H1 (cell line): ENCODE measurements around the gene MT1H. TPM values are rescaled to one million over a fixed set of nuclear protein-coding genes. Genes with fewer than 3 reads are reported as not detected.
A peak's percentile ranks its signal among the peaks of the same experiment; 100 is the strongest.

ENCODE experiments used
- CTCF ChIA-PET: fragments of 300-600 bp; sonication (Branson Sonifier 250); formaldehyde crosslinking; loops from one replicate; lab custom pipeline; 2021; ENCODE audit not compliant: partially characterized antibody; lab: Charles Lee
- POLR2A ChIA-PET: fragments of 300-600 bp; sonication (Branson Sonifier 250); formaldehyde crosslinking; loops from one replicate; lab custom pipeline; 2021; ENCODE audit warnings: inconsistent platforms; ENCODE audit not compliant: partially characterized antibody; lab: Charles Lee
- DNase-seq, 2 experiments: peaks; one replicate each; pipeline versions ENCODE4 v3.0.0 to v3.0.0-alpha.2; 2010 to 2022; ENCODE audit warnings: low spot score in 2 of 2, low read depth in 1 of 2, mixed read lengths in 1 of 2
- FAIRE-seq: peaks from 2 replicates; lab custom pipeline; 2011; peaks lifted over from hg19 to GRCh38; lab: Jason Lieb, UNC
- H2AFZ ChIP-seq: 2 replicates; pipeline ENCODE4 v1.8.1; 2012; ENCODE audit warnings: low read length, inconsistent platforms
- H2AK5ac ChIP-seq: 2 replicates; pipeline ENCODE4 v1.6.1; 2013; ENCODE audit warnings: low read depth, low read length
- H2BK120ac ChIP-seq: replicated peaks from 2 replicates; pipeline ENCODE3; 2013; ENCODE audit warnings: low read depth, low read length, inconsistent platforms
- H2BK12ac ChIP-seq: 2 replicates; pipeline ENCODE4 v1.6.1; 2013; ENCODE audit warnings: low read depth, low read length
- H2BK15ac ChIP-seq: 2 replicates; pipeline ENCODE4 v1.6.1; 2013; ENCODE audit warnings: low read length
- H2BK20ac ChIP-seq: 2 replicates; pipeline ENCODE4 v1.6.1; 2013; ENCODE audit warnings: low read length
- H2BK5ac ChIP-seq: 2 replicates; pipeline ENCODE4 v1.6.1; 2013; ENCODE audit warnings: low read depth, low read length
- H3K14ac ChIP-seq: 2 replicates; pipeline ENCODE4 v1.6.1; 2013; ENCODE audit warnings: inconsistent platforms; ENCODE audit not compliant: insufficient read length
- H3K18ac ChIP-seq: 2 replicates; pipeline ENCODE4 v1.6.1; 2013; ENCODE audit warnings: low read length; ENCODE audit errors: extremely low read depth
- H3K23ac ChIP-seq: 2 replicates; pipeline ENCODE4 v1.6.1; 2013; ENCODE audit warnings: inconsistent platforms; ENCODE audit not compliant: insufficient read length
- H3K23me2 ChIP-seq: 2 replicates; pipeline ENCODE4 v1.6.1; 2013; ENCODE audit warnings: low read depth, low read length
- H3K27ac ChIP-seq: 2 replicates; pipeline ENCODE4 v1.6.1; 2011; ENCODE audit warnings: low read depth, low read length, inconsistent platforms
- H3K27me3 ChIP-seq, 4 experiments: replicated peaks in 1 of 4; 1 replicate in 1 of 4; 2 replicates in 3 of 4; pipeline versions ENCODE4 v1.6.1 to v1.8.1; 2011 to 2013; ENCODE audit warnings: low read length in 3 of 4, mild to moderate bottlenecking in 3 of 4, inconsistent platforms in 2 of 4, mixed read lengths in 2 of 4, moderate library complexity in 1 of 4; ENCODE audit not compliant: control insufficient read depth in 3 of 4, insufficient read depth in 3 of 4; ENCODE audit errors: extremely low read depth in 1 of 4
- H3K36me3 ChIP-seq, 4 experiments: 2 replicates each; pipeline versions ENCODE4 v1.6.1 to v1.8.1; 2011 to 2013; ENCODE audit warnings: mild to moderate bottlenecking in 4 of 4, low read length in 3 of 4, moderate library complexity in 2 of 4, control low read depth in 1 of 4, inconsistent platforms in 1 of 4; ENCODE audit not compliant: insufficient read depth in 4 of 4, control insufficient read depth in 2 of 4
- H3K4ac ChIP-seq: replicated peaks from 2 replicates; pipeline ENCODE3; 2013; ENCODE audit warnings: low read length, low read depth, mixed read lengths, inconsistent platforms; ENCODE audit not compliant: insufficient read length
- H3K4me1 ChIP-seq, 4 experiments: replicated peaks in 1 of 4; 1 replicate in 1 of 4; 2 replicates in 3 of 4; pipeline versions ENCODE4 v1.6.1 to v1.8.1; 2011 to 2013; ENCODE audit warnings: low read length in 3 of 4, inconsistent platforms in 2 of 4, mixed read lengths in 1 of 4; ENCODE audit not compliant: insufficient read depth in 4 of 4, control insufficient read depth in 3 of 4
- H3K4me2 ChIP-seq, 2 experiments: 2 replicates each; pipeline versions ENCODE4 v1.6.1 to v1.8.1; 2011 to 2013; ENCODE audit warnings: low read depth in 2 of 2, low read length in 2 of 2, control low read depth in 1 of 2, inconsistent platforms in 1 of 2, mild to moderate bottlenecking in 1 of 2; ENCODE audit not compliant: insufficient read depth in 1 of 2
- H3K4me3 ChIP-seq, 4 experiments: fragments of 200-600, 300-600 bp in 1 of 4; sonication (generic), shearing (Covaris generic), sonication (Bioruptor Twin) in 1 of 4; 2 replicates each; pipeline versions ENCODE4 v1.5.1 to v1.8.1; 2011 to 2016; ENCODE audit warnings: low read length in 4 of 4, low read depth in 3 of 4, control low read depth in 2 of 4, inconsistent platforms in 2 of 4, mild to moderate bottlenecking in 2 of 4, mixed read lengths in 1 of 4, moderate library complexity in 1 of 4; ENCODE audit not compliant: insufficient read depth in 2 of 4; ENCODE audit errors: extremely low read depth in 1 of 4
- H3K56ac ChIP-seq: replicated peaks from 2 replicates; pipeline ENCODE3; 2013; ENCODE audit warnings: low read depth, mild to moderate bottlenecking, mixed read lengths, low read length, inconsistent platforms; ENCODE audit not compliant: insufficient read length
- H3K79me1 ChIP-seq: 2 replicates; pipeline ENCODE4 v1.6.1; 2013; ENCODE audit warnings: low read depth, low read length, control low read depth
- H3K79me2 ChIP-seq, 2 experiments: 2 replicates each; pipeline versions ENCODE4 v1.6.1 to v1.8.1; 2012 to 2013; ENCODE audit warnings: low read length in 2 of 2, mild to moderate bottlenecking in 2 of 2, inconsistent platforms in 1 of 2; ENCODE audit not compliant: insufficient read depth in 2 of 2, control insufficient read depth in 1 of 2
- H3K9ac ChIP-seq, 4 experiments: replicated peaks in 1 of 4; 1 replicate in 1 of 4; 2 replicates in 3 of 4; pipeline versions ENCODE4 v1.6.1 to v1.8.1; 2011 to 2013; ENCODE audit warnings: low read depth in 3 of 4, low read length in 3 of 4, control low read depth in 2 of 4, mild to moderate bottlenecking in 2 of 4, moderate library complexity in 2 of 4, inconsistent platforms in 1 of 4; ENCODE audit errors: extremely low read depth in 1 of 4
- H3K9me3 ChIP-seq, 2 experiments: 2 replicates each; pipeline versions ENCODE4 v1.6.1 to v1.8.1; 2012 to 2013; ENCODE audit warnings: mild to moderate bottlenecking in 2 of 2, moderate library complexity in 2 of 2, control low read depth in 1 of 2, inconsistent platforms in 1 of 2, low read depth in 1 of 2, low read length in 1 of 2, mixed read lengths in 1 of 2; ENCODE audit not compliant: insufficient read depth in 2 of 2
- H4K20me1 ChIP-seq, 2 experiments: replicated peaks in 1 of 2; 2 replicates each; pipeline versions ENCODE3 to v1.8.1; 2011 to 2013; ENCODE audit warnings: inconsistent platforms in 2 of 2, low read length in 2 of 2, mild to moderate bottlenecking in 1 of 2; ENCODE audit not compliant: insufficient read depth in 2 of 2, control insufficient read depth in 1 of 2
- H4K5ac ChIP-seq: 2 replicates; pipeline ENCODE4 v1.6.1; 2013; ENCODE audit warnings: low read length, low read depth, mixed read lengths, inconsistent platforms; ENCODE audit not compliant: insufficient read length
- H4K8ac ChIP-seq: 2 replicates; pipeline ENCODE4 v1.8.0; 2013; ENCODE audit warnings: mild to moderate bottlenecking, moderate library complexity, low read length, inconsistent platforms; ENCODE audit not compliant: insufficient read depth; ENCODE audit errors: extremely low read depth
- H4K91ac ChIP-seq: replicated peaks from 2 replicates; pipeline ENCODE3; 2013; ENCODE audit warnings: low read length, mixed read lengths, inconsistent platforms; ENCODE audit not compliant: insufficient read length
- ATF3 ChIP-seq: IDR thresholded peaks from 2 replicates; pipeline ENCODE4 v1.6.1; 2011; ENCODE audit warnings: low read depth, mild to moderate bottlenecking, low read length; ENCODE audit not compliant: insufficient read depth
- CREB1 ChIP-seq: IDR thresholded peaks from 2 replicates; pipeline ENCODE4 v1.6.1; 2012; ENCODE audit warnings: inconsistent platforms
- CTBP2 ChIP-seq: IDR thresholded peaks from 2 replicates; pipeline ENCODE4 v1.7.0; 2011; ENCODE audit warnings: borderline replicate concordance, mild to moderate bottlenecking, moderate library complexity, mixed read lengths, low read length; ENCODE audit not compliant: insufficient read depth, insufficient read length
- E2F6 ChIP-seq: IDR thresholded peaks from 2 replicates; pipeline ENCODE4 v1.6.1; 2012; ENCODE audit warnings: inconsistent platforms
- EGR1 ChIP-seq: IDR thresholded peaks from 2 replicates; pipeline ENCODE4 v1.6.1; 2011; ENCODE audit warnings: low read depth, low read length, borderline replicate concordance
- FOSL1 ChIP-seq: IDR thresholded peaks from 2 replicates; pipeline ENCODE4 v1.6.1; 2011; ENCODE audit warnings: mild to moderate bottlenecking, low read depth, low read length, moderate library complexity; ENCODE audit not compliant: insufficient read depth
- JUN ChIP-seq: IDR thresholded peaks from 2 replicates; pipeline ENCODE4 v1.6.1; 2011; ENCODE audit warnings: low read depth, mild to moderate bottlenecking, improper control_type of control experiment, low read length
- PHF8 ChIP-seq: fragments of 200-600 bp; sonication (generic); conservative IDR thresholded peaks from 2 replicates; pipeline ENCODE4 v1.7.1; 2012; ENCODE audit warnings: low read depth, mild to moderate bottlenecking, inconsistent platforms, low read length, moderate library complexity
- RFX5 ChIP-seq: IDR thresholded peaks from 2 replicates; pipeline ENCODE4 v1.6.1; 2011; ENCODE audit warnings: low read depth, low read length, improper control_type of control experiment, borderline replicate concordance
- SRF ChIP-seq: IDR thresholded peaks from 2 replicates; pipeline ENCODE4 v1.6.1; 2011; ENCODE audit warnings: mild to moderate bottlenecking, low read depth, low read length, moderate library complexity
- TBP ChIP-seq: IDR thresholded peaks from 2 replicates; pipeline ENCODE4 v1.6.1; 2011; ENCODE audit warnings: low read depth, low read length, improper control_type of control experiment
- WGBS, 2 experiments: shearing (Covaris generic) in 1 of 2; methylation state at CpG; one replicate each; pipeline versions ENCODE4 v1.1.6 to v1.1.7; 2013 to 2015; ENCODE audit warnings: low lambda C conversion rate in 2 of 2, mixed read lengths in 2 of 2, inconsistent platforms in 1 of 2, low coverage in 1 of 2, missing lambda C conversion rate in 1 of 2; ENCODE audit not compliant: insufficient replicate concordance in 2 of 2, insufficient coverage in 1 of 2, insufficient read length in 1 of 2; ENCODE audit errors: extremely low coverage in 1 of 2, missing lambda C conversion rate in 1 of 2; 5-methylcytosine and 5-hydroxymethylcytosine counted together
- polyA plus RNA-seq, 7 experiments: library from polyadenylated mRNA; depleted of rRNA in 3 of 7; stranded (reverse) in 5 of 7; unstranded in 2 of 7; fragments of >200 nt in 5 of 7; fragments of 200-250 nt in 2 of 7; gene quantifications; 1 replicate in 5 of 7; 2 replicates in 1 of 7; 4 replicates in 1 of 7; pipeline versions ENCODE4 v1.2.1 to v1.2.3, GENCODE V29; 2011 to 2013; ENCODE audit warnings: missing spikeins in 2 of 7, mixed read lengths in 2 of 7
- total RNA-seq: library from RNA; stranded (reverse); fragmentation: NEBNext Ultra II Directional; extraction: Animal tissue kit (Norgen Biotek cat#: 25700); gene quantifications from 2 replicates; pipeline ENCODE4 v1.2.1, GENCODE V29; 2021

Gene MT1H
- total and polyA plus RNA-seq, 2 of the 8 experiments (the other 6 are each of a cell fraction or from before 2014, with no cell fraction given) = 11.9 to 95.7 TPM

- FAIRE-seq = peak; percentile 7
- WGBS, 2 experiments = 79% methylated on average over 7 of the region's 7 CpGs; no CpG with 5 or more reads in 1 of the 2 experiments
- no peak overlapping the region for H3K4me2 ChIP-seq
- TF ChIP-seq JUN (no peak), TBP (no peak), RFX5 (no peak), ATF3 (no peak), CTBP2 (no peak), SRF (no peak), PHF8 (no peak), CREB1 (no peak), FOSL1 (no peak), EGR1 (no peak), E2F6 (no peak)
Observed at GRCh38 chr16:56701534-56701933, 31.9 kb downstream of the MT1H start.

More at GRCh38 chr16:56701534-56701933, 31.9 kb downstream of the MT1H start:
- Histone ChIP-seq H3K18ac (no peak overlapping the region), H2BK120ac (no peak overlapping the region), H3K9ac (no peak overlapping the region), H4K20me1 (no peaks in the 10 kb centered on the region), H4K5ac (no peak overlapping the region), H2AK5ac (no peak overlapping the region; the same call in 1 of the 2 replicates), H2BK5ac (peak overlapping the region; percentile 15; the same call in 1 of the 2 replicates), H3K27me3 (no peaks in the 10 kb centered on the region; a peak in 2 of 7 replicates), H2AFZ (no peak overlapping the region), H2BK15ac (no peak overlapping the region), H3K9me3 (peaks cover 0 to 4% of the 10 kb centered on the region in 2 experiments; a peak in 1 of 4 replicates), H3K27ac (no peak overlapping the region), H4K91ac (no peak overlapping the region), H4K8ac (no peak overlapping the region), H3K4ac (no peak overlapping the region), H3K14ac (no peak overlapping the region), H3K56ac (no peak overlapping the region), H3K4me3 (no peak overlapping the region), H3K79me2 (no peaks in the 10 kb centered on the region), H2BK12ac (peak overlapping the region; percentile 11; the same call in 1 of the 2 replicates), H3K36me3 (no peaks in the 10 kb centered on the region), H3K23me2 (no peaks in the 10 kb centered on the region), H3K79me1 (no peaks in the 10 kb centered on the region), H3K4me1 (peaks cover 0 to 2% (median 0%) of the 10 kb centered on the region in 4 experiments; a peak in 1 of 7 replicates), H2BK20ac (no peak overlapping the region), H3K23ac (no peak overlapping the region)
- no peak for DNase-seq
- CTCF ChIA-PET = interaction anchor here (0.6 to 4.8 kb wide), 48 partner anchors 9 to 220 kb away, joined by 3 to 85 read pairs (median 5); partner anchors contain the start of genes MT1B, MT1G, MT1H and MT1M
- POLR2A ChIA-PET = interaction anchor here (0.8 to 3.3 kb wide), 9 partner anchors 18 to 93 kb away, joined by 3 to 25 read pairs (median 6); partner anchors contain the start of genes MT1E, MT1H, MT1X and MT2A
